Tibial nerve (tissue), 3 donors: Measurements from ENCODE around the gene SNAI1.

Experiments used
- POLR2A ChIP-seq, 2 donors: fragments of 450-650 bp; IDR thresholded peaks; one replicate each; pipeline ENCODE4 v1.6.1; 2017; ENCODE audit warnings: antibody characterized with exemption in 2 of 2, mild to moderate bottlenecking in 2 of 2, moderate library complexity in 2 of 2
- TF ChIP-seq, protein P1 (sequence below), 5 experiments: fragments of 200-600 bp in 3 of 5; fragments of 450-650 bp in 2 of 5; sonication (generic) in 3 of 5; IDR thresholded peaks; one replicate each; pipeline ENCODE4 v1.5.1; 2016 to 2019; ENCODE audit warnings: antibody characterized with exemption in 5 of 5, mild to moderate bottlenecking in 3 of 5, moderate library complexity in 2 of 5

GRCh38 chr20:50008007-50008406 lies 25.2 kb downstream of the SNAI1 start:
- TF ChIP-seq, protein P1, sequence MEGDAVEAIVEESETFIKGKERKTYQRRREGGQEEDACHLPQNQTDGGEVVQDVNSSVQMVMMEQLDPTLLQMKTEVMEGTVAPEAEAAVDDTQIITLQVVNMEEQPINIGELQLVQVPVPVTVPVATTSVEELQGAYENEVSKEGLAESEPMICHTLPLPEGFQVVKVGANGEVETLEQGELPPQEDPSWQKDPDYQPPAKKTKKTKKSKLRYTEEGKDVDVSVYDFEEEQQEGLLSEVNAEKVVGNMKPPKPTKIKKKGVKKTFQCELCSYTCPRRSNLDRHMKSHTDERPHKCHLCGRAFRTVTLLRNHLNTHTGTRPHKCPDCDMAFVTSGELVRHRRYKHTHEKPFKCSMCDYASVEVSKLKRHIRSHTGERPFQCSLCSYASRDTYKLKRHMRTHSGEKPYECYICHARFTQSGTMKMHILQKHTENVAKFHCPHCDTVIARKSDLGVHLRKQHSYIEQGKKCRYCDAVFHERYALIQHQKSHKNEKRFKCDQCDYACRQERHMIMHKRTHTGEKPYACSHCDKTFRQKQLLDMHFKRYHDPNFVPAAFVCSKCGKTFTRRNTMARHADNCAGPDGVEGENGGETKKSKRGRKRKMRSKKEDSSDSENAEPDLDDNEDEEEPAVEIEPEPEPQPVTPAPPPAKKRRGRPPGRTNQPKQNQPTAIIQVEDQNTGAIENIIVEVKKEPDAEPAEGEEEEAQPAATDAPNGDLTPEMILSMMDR (IDR thresholded peaks at IDR 0.05), result no peak
- no peak for TF ChIP-seq POLR2A (IDR thresholded peaks at IDR 0.05)
